Activated T-cell treated with anti-CD3 and anti-CD28 coated beads for 48 hours (primary cell): ENCODE results near the gene B3GALT5.
"Not testable (repeated sequence)": the region's sequence is repeated elsewhere in the genome, so short reads cannot be mapped to it uniquely, and the experiment has no call there.

Experiments
- DNase-seq: peaks from one replicate; pipeline ENCODE4 v3.0.0-alpha.2; 2020; ENCODE audit warnings: low read depth

B3GALT5 gene, protein sequence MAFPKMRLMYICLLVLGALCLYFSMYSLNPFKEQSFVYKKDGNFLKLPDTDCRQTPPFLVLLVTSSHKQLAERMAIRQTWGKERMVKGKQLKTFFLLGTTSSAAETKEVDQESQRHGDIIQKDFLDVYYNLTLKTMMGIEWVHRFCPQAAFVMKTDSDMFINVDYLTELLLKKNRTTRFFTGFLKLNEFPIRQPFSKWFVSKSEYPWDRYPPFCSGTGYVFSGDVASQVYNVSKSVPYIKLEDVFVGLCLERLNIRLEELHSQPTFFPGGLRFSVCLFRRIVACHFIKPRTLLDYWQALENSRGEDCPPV

DNA sequence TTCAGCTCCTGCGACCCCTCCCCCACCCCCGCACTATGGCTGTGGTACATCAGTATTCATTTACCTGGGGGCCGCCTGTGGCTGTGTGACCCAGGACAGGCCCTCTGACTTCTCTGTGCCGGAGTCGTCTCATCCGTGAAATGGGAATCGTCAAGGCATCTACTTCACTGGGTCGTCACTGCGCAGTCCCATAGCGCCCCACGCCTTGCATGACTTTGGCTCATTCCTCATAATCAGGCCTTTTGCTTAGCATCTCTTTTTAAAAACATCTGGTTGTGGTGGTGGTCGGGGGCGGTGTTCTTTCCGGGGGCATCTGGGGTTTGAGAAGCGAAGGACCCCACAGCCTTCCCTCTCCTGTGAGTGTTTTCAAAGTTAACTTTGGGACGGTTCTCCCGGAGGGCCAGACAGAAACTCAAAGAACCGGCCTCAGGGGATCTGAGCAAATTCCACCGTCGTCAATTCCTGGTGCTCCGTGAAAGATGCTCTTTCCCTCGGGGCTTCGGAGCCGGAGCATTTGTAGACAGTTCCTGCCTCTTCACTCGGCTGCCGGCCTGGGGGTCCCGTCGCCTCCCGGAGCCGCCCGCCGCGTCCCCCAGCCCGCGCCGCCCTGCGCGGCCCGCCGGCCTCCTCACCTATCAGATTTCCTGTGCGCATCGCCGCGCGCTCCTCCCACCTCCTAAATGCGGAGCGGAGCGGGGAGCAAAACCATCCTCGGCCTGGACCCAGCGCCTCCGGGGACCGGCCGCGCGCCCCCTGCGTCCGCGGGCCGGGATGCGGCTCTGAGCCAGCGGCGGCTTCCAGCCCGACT is at the start of gene B3GALT5:
B3GALT5 (plus strand) TSS at position 708 of the 808 bp plus-strand sequence. CDS start 47,620 bp downstream, outside the sequence.
- DNase-seq: no peak

DNA sequence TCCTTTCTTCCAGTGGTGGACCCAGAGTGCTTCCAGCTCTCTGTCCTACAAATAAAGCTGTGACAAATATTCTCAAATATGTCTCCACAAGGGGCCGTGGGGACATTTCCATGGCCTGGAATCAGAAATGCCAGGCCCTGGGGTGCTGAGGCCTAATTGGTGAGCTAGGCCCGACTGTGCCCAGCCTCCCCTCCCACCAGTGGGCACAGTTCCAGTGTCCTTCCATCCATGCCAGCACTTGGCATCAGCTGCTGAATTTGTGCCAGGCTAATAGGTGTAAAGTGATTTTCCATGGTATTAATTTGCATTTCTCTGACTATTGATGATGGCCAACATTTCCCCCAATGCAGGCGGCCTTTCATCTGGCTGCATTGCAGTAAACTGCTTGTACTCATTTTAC is 48.5 kb upstream of the B3GALT5 start:
- no peak for DNase-seq

DNA sequence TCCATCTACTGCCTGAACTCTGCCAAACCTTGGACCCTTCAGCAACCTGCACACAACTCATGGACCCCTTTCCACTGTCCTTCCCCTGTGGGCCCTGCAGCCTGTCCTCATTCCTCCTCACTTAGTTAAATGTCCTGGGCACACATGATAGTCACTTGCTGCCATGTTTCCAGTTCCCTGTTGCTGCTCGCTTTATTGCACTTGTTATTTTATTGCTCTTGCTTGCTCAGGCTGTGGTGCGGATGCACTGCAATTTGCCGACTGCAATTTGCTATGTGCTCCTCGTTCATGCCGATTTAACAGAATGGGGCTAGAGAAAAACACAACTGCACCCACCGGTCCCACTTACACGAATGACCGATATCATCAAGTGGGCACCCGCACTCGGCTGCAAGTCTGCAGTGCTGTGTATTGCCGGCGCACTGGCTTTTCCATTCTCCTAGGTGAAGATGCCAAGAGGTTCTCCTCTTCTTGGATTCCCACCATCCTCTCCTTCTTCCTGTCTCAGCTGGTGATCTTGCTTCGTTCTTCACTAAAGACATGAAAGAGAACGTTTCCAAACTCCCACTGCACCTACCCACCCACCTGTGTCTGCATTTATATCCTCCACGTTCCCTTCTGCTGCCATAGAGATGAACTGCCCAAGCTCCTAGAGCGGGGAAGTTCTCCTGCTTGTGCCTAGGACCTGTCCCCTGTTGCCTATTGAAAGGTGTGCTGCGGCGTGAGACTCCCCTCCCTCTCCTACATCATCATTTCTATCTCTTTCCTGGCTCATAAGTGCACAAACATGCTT is 45.4 kb upstream of the B3GALT5 start:
- no peak for DNase-seq

DNA sequence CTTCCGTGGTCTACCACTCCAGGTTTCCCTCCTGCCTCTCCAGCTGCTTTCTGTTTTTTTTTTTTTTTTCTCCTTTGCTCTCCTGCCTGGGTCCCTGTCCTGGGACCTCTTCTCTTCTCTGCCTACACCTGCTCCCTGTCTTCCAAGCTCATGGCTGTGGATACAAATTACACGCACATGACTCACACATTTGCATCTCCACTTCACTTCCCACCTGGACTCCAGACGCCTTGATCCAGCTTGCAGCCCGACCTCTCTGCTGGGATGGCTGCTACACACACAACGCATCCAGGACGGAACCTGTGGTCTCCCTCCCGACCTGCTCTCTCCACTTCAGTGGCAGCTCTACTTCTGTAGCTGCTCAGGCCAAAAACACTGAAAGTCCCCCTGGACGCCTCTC is 44.4 kb upstream of the B3GALT5 start:
- no peak for DNase-seq

DNA sequence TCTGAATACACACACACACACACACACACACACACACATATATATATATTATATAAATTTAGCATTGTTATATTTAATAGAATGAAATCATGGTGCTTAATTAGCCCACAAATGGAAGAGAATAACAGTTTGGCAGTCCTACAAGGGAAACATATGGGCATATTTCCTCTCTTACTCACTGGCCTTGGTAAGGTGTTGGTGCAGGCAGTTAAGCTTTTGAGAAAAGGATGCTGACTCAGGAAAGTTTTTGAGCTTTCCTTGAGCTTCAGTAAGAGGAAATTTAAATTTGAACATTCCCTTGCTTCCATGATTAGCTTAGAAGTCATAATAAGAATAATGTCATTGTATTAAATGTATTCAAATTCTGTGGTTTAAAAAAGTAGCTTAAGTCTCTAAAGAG is 37.0 kb upstream of the B3GALT5 start:
- DNase-seq: no peak

DNA sequence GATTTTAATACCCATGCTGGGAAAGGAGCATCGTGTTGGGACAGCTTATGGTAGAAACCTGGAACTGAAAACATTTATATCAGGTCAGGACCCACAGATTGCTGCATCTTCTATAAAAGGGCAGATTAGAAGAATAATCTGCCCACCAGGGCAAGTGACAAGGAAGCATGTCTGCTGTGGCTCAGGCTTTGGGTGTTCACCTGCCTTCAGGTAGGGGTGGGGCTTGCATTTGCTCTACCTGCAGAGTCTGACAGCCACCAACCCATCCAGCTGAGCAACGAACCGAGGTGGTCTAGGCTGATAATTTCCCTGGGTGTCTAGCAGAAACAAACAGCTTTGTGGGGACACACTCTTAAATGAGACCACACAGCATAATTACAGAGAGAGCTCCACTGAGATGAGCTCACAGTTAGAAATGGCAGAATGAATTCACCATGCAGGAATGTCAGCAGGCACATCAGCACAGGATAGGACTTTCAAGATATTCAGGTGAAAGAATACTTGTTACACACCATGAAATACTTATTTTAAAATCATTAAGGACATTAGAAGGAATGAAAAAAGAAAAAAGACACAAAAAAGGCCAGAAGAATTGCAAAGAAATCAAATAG is 36.1 kb upstream of the B3GALT5 start:
- no peak for DNase-seq

DNA sequence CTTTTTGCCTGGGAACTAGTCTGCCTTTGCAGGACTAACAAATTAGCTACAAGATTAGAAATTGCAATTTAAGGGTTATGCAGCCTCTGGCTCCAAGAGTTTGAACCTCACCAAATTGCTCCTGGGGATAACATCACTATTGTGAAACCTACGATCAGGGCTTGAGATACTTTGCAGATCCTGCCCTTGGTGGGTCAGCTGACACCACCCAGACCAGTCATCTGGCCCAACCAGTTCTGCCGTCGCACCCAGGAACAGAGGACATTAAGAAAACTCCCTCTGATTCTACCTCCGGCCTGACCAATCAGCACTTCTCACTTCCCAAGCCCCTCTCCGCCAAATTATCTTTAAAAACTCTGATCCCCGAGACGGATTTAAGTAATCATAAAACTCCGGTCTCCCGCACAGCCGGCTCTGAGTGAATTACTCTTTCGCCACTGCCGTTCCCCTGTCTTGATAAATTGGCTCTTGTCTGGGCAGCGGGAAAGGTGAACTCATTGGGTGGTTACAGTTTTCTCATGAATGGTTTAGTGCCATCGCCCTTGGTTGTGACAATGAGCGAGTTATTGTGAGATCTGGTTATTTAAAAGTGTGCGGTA is 32.9 kb upstream of the B3GALT5 start:
- DNase-seq: no peak

DNA sequence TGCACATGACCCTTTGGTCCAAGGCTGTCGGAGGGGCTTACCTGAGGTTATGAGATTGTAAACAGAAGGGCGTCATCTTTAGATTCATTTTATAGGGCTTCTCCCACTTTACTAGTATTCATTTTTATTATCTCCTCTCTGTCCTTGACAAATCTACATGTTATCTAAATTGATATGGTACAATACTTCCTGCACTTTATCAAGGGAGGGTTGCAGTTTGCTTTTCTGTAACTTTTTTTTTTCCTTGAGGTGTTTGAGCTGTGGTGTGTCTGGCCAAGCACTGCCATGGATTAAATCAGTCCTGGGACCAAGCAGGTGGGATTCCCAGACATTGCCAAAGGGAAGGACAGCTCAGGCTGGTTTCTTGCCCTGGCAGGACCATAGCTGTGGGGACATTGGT is 32.0 kb upstream of the B3GALT5 start:
- DNase-seq: no peak

DNA sequence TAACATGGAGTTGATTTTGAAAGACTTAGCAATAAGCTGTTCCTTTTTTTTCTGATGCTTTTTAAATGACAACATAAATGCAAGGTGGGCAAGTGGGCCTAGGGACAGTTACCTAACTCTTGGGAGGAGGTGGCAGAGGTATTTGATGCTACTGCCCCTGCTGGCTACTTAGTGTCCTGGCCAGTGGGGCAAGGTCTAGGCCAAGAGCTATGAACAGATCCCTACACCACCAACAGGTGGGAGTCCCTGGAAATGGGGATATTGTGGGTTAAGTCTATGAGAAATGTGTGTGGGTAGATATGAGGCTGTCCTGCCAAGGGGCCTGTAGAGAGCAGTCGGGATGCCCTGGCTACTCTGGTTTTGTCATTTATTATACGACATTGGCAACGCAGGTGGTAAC is 31.3 kb upstream of the B3GALT5 start:
- no peak for DNase-seq

DNA sequence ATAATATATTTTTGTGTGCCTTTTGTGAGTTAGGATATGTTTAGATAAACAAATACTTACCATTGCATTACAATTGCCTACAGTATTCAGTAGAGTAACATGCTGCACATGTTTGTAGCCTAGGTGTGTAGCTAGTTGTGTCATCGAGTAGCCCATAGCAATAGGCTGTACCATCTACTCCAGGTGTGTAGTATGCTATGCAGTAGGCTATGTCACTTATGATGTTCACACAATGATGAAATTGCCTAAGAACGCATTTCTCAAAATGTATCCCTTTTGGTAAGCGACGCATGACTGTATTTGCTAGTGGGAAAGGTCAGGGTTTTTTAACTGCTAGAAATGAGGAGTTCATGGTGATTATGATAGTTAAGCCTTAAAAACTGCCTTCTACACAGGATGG is 30.0 kb upstream of the B3GALT5 start:
- DNase-seq: no peak

DNA sequence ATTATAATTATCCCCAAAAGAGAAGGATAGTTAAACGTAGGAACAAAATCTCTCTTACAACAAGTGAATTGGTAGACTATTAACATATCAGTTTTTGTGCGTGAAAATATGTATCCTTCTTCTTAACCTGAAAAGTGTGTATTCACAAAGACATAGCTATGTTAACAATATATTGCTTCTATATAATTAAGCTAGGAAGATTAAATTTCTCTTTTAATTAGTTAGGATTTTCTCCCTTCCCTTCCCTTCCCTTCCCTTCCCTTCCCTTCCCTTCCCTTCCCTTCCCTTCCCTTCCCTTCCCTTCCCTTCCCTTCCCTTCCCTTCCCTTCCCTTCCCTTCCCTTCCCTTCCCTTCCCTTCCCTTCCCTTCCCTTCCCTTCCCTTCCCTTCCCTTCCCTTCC is 29.2 kb upstream of the B3GALT5 start:
- not testable (repeated sequence) for DNase-seq

DNA sequence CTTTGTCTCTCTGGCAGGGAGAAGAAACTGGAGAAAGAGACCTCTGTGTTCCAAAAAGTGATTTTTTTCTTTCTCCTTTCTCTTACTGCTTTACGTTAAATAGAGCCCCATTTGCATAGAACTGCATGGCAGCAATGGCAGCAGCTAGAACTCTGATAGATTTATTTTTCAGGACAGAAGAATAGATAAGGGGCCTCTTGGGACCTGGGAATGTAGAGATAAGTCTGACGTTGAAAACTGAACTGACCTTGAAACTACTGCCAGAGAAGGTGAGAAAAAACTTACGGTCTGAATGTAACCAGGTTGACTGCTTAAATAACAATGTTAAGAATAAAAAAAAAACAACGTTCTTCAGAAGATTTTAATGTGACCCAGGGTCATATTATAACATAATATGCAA is 25.4 kb upstream of the B3GALT5 start:
- DNase-seq: no peak

DNA sequence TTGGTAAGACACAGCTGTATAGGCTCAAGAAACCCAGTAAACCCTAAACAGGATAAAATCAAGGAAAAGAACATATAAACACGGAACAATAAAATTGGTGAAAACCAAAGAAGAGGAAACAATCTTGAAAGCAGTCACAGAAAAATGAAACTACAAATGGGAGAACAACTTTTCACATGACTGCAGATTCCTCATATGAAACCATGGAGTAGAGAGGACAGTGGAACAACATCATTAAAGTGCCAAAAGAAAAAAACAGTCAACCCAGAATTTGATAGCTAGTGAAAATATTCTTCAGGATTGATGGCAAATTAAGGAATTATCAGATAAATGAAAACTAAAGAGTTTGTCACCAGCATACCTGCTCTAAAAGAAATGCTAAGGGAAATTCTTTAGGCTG is 23.9 kb upstream of the B3GALT5 start:
- no peak for DNase-seq

DNA sequence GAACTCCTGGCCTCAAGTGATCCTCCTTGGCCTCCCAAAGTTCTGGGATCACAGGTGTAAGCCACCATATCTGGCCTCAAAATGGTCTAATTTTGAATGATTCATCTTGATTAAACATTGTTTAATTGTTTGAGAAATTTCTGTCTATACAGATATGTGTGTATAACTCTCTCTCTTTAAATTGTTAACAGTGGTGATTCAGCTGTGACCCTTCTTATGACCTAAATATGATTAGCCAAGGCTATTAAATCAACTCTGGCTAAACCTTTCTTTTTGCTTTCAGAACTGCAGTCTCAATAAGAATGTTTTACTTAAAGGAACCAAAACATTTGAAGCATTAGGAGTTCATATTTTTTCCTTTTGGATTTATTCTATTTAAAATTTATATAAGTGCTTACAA is 19.2 kb upstream of the B3GALT5 start:
- DNase-seq: no peak

DNA sequence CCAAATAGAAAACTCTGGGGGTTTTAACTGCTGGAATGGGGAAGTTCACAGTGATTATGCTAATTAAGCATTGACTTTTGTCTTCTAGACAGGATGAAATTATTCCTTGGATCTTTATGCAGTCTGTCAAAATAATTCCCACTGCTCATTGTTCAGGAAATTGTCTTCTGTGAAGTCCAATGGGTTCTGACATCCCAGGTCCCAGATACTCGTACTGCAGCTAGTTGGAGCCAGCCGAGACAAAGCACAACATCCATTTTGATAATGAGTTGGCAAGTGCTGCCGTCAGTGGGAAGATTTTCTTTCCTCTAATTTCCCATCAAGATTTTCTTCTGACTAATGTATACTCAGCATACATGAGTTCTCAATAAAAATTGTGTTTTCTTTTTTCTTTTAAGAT is 17.3 kb upstream of the B3GALT5 start:
- DNase-seq: no peak

DNA sequence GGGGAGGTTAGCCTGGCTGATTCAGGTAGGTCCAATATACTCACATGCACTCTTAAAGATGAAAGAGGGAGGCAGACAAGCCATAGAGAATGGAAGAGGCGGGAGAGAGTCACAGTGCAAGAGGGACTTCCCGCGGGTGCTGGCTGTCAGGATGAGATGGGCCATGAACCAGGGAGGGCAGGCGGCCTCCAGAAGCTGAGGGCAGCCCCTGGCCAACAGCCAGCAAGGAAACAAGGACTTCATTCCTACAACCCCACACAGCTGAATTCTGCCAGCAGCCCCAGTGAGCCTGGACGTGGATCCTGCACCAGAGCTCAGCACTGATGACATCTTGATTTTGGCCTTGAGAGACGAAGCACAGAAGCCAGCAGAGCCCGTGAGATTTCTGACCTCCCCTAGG is 15.1 kb upstream of the B3GALT5 start:
- DNase-seq: no peak

DNA sequence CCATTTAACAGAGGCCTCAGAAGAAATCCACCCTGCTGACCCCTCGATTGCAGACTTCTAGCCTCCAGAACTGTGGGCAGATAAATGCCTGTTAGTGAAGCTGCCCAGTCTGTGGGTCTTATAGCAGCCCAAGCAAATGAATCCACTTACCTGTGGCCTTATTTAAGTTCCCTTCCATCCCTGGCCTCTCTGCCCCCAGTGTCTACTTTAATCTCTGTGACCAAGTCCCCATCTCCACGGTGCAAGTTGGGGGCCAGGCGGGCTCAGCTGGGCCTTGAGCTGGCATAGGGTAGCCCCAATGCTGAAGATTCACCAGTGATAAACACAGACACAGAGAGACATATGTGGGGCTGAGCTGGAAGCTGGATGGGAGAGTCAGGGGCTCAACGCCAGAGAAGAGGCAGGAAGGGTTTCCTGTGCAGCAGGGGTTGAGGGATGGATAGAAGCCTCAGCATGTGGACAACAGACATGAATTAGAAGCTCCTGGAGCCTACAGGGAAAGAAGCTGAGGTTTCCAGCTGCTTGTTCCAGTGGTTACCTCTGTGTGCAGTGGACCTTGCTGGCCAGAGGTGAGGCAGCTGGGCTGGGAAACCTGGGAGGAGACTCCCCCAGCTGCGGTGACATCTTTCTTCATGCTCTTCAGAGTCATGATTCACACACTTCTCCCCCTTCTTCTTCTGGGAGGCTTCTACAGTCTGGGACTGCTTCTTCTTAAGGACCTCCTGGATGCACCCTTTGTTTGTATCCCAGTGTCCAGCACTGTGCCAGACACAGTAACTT is 13.4 kb upstream of the B3GALT5 start:
- DNase-seq: no peak

DNA sequence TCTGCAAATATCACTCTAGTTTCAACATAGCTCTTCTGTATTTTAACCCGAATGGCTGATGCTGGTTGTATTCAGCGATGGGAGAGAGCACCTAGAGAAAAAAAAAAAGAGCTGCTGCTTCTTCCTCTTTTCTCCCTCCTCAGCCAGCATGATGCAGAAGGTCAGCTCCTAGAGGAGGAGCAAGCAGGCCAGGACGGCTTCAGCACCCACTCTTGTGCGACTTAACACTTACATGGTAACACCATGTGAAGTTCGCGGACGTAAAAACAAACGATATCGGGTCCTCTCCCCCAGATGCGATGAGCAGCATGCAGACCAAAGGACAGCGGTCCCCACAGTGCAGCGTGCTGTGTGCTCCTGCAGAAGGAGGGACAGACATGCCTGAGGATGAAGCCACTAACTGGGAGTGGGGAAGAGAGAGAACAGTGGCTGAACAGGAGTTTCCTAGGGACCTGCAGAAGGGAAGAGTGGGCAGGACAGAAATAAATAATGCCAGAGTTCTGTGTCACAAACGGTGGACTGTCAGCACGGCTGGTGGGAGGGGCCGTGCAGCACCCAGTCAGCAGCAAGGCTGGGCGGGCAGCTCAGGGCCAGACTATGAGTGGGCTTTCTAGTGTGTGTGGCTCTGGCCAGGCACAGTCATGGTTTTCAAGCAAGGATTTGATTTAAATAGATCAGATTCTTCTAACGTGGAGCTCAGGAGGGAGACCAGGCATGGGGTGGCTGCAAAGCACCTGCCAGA is 11.4 kb upstream of the B3GALT5 start:
- no peak for DNase-seq

DNA sequence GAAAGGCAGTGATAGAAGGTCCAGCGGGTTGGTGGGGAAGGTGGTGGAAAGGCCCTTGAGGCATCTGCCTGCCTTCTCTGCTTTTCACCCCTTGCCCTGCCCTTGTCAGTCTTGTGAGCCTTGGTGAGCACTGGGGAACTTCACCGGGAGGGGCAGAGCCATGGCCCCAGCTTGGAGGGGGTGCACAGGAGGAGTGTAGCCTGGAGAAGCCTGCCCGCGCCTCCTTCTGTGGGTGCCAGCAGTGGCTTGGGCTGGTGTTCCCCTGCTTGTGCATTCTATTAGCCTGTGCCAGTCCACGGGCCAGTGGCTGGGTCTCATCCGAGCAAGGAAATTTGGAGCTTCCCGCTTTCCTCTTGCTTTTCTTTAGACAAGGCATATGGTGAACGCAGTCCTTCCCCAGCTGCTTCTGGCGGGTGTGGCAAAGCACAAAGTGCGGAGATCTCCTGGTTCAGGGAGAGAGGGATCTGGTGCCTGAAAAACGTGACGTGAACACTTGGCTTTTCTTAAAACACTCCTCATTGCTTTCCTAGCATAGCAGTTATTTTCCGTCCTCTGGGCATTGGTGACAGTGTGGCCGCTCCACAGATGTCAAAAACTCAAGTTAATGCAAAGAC is 10.6 kb upstream of the B3GALT5 start:
- DNase-seq: no peak

DNA sequence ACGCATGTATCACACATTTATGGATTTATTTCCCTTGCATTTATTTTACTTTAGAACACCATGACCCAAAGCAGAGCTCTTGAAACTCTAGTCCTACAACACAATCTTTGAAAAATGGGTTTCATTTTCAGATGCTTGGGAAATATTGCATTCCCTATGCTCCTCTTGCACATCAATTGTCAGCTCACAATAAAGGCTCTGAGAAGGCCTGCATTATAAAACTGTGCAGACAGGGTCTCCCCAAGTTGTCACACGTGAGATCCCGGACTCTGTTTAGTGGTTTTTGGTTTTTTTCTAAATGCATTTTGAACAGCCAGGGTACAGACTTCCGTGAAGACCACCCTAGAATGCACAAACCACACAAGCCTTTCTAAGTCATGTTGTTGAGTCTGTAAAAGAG is 9.9 kb upstream of the B3GALT5 start:
- DNase-seq: no peak
